Measurements from ENCODE around the gene SDCBP2. TPM values are rescaled to one million over a fixed set of nuclear protein-coding genes. Genes with fewer than 3 reads are reported as not detected.

SDCBP2 gene
- total and polyA plus RNA-seq, 2 of the 8 experiments (the other 6 are each of a cell fraction or from before 2014, with no cell fraction given): 4.2 to 6.7 TPM

DNA sequence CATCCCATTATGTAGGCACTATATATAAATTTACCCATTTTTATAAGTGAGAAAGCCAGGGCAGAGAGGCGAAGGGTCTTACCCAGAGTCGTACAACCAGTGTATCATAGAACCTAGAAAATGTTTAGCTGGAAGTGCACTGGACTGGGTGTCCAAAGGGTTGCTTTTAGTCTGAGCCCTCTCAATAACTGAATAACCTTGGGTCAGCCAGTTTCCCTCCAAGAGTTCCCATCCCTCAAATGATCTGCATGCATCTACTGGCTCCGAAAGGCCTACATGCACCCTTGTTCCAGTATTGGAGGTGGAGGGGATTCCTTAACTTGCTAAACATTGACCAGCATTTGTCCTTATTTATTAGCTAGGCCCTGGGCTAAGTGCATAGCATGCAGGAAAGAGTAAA is 59.1 kb downstream of the SDCBP2 start:
- 93% methylated on average over 3 of the region's 3 CpGs; no CpG with 5 or more reads in 1 of the 2 experiments for WGBS, 2 experiments (ENCODE audit: extremely low coverage in 1 of 2, insufficient coverage in 1 of 2, insufficient read length in 1 of 2, insufficient replicate concordance in 2 of 2, low coverage in 1 of 2, low lambda C conversion rate in 2 of 2, missing lambda C conversion rate in 1 of 2)
- no peak overlapping the region for H3K18ac ChIP-seq (ENCODE audit: extremely low read depth, low read length)
- H3K9me3 ChIP-seq (ENCODE audit: insufficient read depth in 2 of 2, low read depth in 1 of 2, low read length in 1 of 2): no peaks in the 10 kb centered on the region
- H3K4me3 ChIP-seq (ENCODE audit: extremely low read depth in 1 of 4, insufficient read depth in 2 of 4, low read depth in 3 of 4, low read length in 4 of 4): no peak overlapping the region
- no peak overlapping the region for H4K8ac ChIP-seq (ENCODE audit: extremely low read depth, insufficient read depth, low read length)
- H2BK15ac ChIP-seq (ENCODE audit: low read length): no peak overlapping the region
- CTCF ChIA-PET (ENCODE audit: partially characterized antibody): interaction anchor here (1.9 kb wide), 1 partner anchor 12 kb away, joined by 7 read pairs; no protein-coding TSS in a partner anchor
- H2BK20ac ChIP-seq (ENCODE audit: low read length): no peak overlapping the region
- H2BK120ac ChIP-seq (replicated peaks; ENCODE audit: low read depth, low read length): no peak overlapping the region
- no peak overlapping the region for H3K23ac ChIP-seq (ENCODE audit: insufficient read length)
- H3K79me1 ChIP-seq (ENCODE audit: low read depth, low read length): no peaks in the 10 kb centered on the region
- no peak overlapping the region for H3K4ac ChIP-seq (replicated peaks; ENCODE audit: insufficient read length, low read depth, low read length)
- H3K4me1 ChIP-seq (replicated peaks in 1 of 4; ENCODE audit: control insufficient read depth in 3 of 4, insufficient read depth in 4 of 4, low read length in 3 of 4): peaks cover 0 to 16% (median 1%) of the 10 kb centered on the region in 4 experiments; a peak in 4 of 7 replicates
- H3K9ac ChIP-seq (replicated peaks in 1 of 4; ENCODE audit: extremely low read depth in 1 of 4, low read depth in 3 of 4, low read length in 3 of 4): no peak overlapping the region
- H2BK12ac ChIP-seq (ENCODE audit: low read depth, low read length): no peak overlapping the region
- no peaks in the 10 kb centered on the region for H3K79me2 ChIP-seq (ENCODE audit: control insufficient read depth in 1 of 2, insufficient read depth in 2 of 2, low read length in 2 of 2)
- no peak for DNase-seq (ENCODE audit: low read depth in 1 of 2, low spot score in 2 of 2)
- H4K5ac ChIP-seq (ENCODE audit: insufficient read length, low read depth, low read length): no peak overlapping the region
- peaks cover 0 to 1% (median 0%) of the 10 kb centered on the region in 4 experiments; a peak in 2 of 7 replicates for H3K27me3 ChIP-seq (replicated peaks in 1 of 4; ENCODE audit: control insufficient read depth in 3 of 4, extremely low read depth in 1 of 4, insufficient read depth in 3 of 4, low read length in 3 of 4)
- no peaks in the 10 kb centered on the region for H4K20me1 ChIP-seq (replicated peaks in 1 of 2; ENCODE audit: control insufficient read depth in 1 of 2, insufficient read depth in 2 of 2, low read length in 2 of 2)
- no peak overlapping the region for H3K4me2 ChIP-seq (ENCODE audit: insufficient read depth in 1 of 2, low read depth in 2 of 2, low read length in 2 of 2)
- no peak overlapping the region for H4K91ac ChIP-seq (replicated peaks; ENCODE audit: insufficient read length, low read length)
- H2AK5ac ChIP-seq (ENCODE audit: low read depth, low read length): no peak overlapping the region
- no peak overlapping the region for H2AFZ ChIP-seq (ENCODE audit: low read length)
- H3K27ac ChIP-seq (ENCODE audit: low read depth, low read length): no peak overlapping the region
- H3K14ac ChIP-seq (ENCODE audit: insufficient read length): no peak overlapping the region
- TF ChIP-seq E2F6 (IDR thresholded peaks at IDR 0.05) (no peak), TEAD4 (IDR thresholded peaks at IDR 0.05; ENCODE audit: low read depth, low read length) (no peak), HDAC2 (IDR thresholded peaks at IDR 0.05; ENCODE audit: borderline replicate concordance in 1 of 2, low read depth in 2 of 2, low read length in 2 of 2) (no peak), POLR2A (IDR thresholded peaks at IDR 0.05; ENCODE audit: control extremely low read depth in 1 of 2, low read depth in 2 of 2, low read length in 2 of 2) (no peak), EP300 (IDR thresholded peaks at IDR 0.05; ENCODE audit: borderline replicate concordance in 1 of 2, low read depth in 2 of 2, low read length in 2 of 2) (no peak)
- POLR2A ChIA-PET (ENCODE audit: partially characterized antibody): interaction anchor here (0.8 kb wide), 1 partner anchor 42 kb away, joined by 3 read pairs; no protein-coding TSS in a partner anchor
- no peak for FAIRE-seq
- H3K23me2 ChIP-seq (ENCODE audit: low read depth, low read length): peaks cover 4% of the 10 kb centered on the region; the same call in 1 of the 2 replicates
- H3K56ac ChIP-seq (replicated peaks; ENCODE audit: insufficient read length, low read depth, low read length): no peak overlapping the region
- no peak overlapping the region for H2BK5ac ChIP-seq (ENCODE audit: low read depth, low read length)
- H3K36me3 ChIP-seq (ENCODE audit: control insufficient read depth in 2 of 4, insufficient read depth in 4 of 4, low read length in 3 of 4): no peaks in the 10 kb centered on the region

Measured in H1 (cell line).